Bronchial epithelial cell (primary cell): ENCODE measurements around the gene ANGPT4. TPM values are rescaled to one million over a fixed set of nuclear protein-coding genes. Genes with fewer than 3 reads are reported as not detected.

ENCODE experiments used
- DNase-seq: peaks from one replicate; pipeline ENCODE4 v3.0.0-alpha.2; 2010; ENCODE audit warnings: low read depth
- FAIRE-seq: peaks from 2 replicates; lab custom pipeline; 2011; peaks lifted over from hg19 to GRCh38; lab: Jason Lieb, UNC
- H3K27me3 ChIP-seq: 2 replicates; pipeline ENCODE4 v1.5.1; 2011; ENCODE audit warnings: low read length; ENCODE audit not compliant: control insufficient read depth, insufficient read depth
- H3K36me3 ChIP-seq: 2 replicates; pipeline ENCODE4 v1.5.1; 2011; ENCODE audit warnings: low read length; ENCODE audit not compliant: control insufficient read depth, insufficient read depth
- H3K4me3 ChIP-seq: 2 replicates; pipeline ENCODE4 v1.5.1; 2011; ENCODE audit warnings: mild to moderate bottlenecking, low read depth, low read length, control low read depth
- total RNA-seq: library from RNA; depleted of rRNA; stranded (reverse); fragments of >200 nt; gene quantifications from 2 replicates; pipeline ENCODE4 v1.2.1, GENCODE V29; 2014
- TF ChIP-seq, protein P1 (sequence below): IDR thresholded peaks from 2 replicates; pipeline ENCODE4 v1.5.1; 2011; ENCODE audit warnings: mild to moderate bottlenecking, moderate library complexity, low read length, control low read depth, inconsistent platforms; ENCODE audit not compliant: insufficient read depth, severe bottlenecking

ANGPT4 gene
- total RNA-seq, 1 donor from 2014 or later = not detected

DNA sequence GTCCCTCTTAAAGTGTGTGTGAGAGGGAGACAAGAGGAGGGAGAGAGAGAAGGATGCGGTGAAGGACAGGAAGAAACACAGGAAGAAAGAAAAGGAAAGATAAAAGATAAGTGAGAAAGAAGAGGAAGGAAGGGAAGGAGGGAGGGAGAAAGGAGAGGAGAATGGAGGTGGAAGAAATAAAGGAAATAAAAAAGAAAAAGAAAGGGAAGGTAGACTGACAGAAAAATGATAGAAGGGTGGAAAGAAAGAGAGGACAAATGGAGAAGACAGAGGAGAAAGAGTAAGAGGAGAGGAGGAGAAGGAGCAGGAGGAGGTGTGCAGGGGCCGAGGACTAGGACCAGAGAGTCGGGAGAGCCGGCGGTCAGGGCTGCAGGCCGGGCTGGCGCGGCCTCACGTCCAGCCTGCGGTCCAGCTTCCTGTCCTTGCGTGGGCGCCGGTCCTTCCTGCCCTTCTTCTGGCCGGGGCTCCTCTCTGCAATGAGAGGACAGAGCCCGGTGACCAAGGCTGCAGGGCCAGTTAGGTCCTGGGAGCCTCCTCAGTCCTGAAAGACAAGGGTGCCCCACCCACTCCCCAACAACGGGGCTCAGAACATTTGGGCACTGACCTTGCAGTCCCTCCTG is 44.0 kb upstream of the ANGPT4 start:
- TF ChIP-seq, protein P1, sequence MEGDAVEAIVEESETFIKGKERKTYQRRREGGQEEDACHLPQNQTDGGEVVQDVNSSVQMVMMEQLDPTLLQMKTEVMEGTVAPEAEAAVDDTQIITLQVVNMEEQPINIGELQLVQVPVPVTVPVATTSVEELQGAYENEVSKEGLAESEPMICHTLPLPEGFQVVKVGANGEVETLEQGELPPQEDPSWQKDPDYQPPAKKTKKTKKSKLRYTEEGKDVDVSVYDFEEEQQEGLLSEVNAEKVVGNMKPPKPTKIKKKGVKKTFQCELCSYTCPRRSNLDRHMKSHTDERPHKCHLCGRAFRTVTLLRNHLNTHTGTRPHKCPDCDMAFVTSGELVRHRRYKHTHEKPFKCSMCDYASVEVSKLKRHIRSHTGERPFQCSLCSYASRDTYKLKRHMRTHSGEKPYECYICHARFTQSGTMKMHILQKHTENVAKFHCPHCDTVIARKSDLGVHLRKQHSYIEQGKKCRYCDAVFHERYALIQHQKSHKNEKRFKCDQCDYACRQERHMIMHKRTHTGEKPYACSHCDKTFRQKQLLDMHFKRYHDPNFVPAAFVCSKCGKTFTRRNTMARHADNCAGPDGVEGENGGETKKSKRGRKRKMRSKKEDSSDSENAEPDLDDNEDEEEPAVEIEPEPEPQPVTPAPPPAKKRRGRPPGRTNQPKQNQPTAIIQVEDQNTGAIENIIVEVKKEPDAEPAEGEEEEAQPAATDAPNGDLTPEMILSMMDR = no peak
- Histone ChIP-seq H3K27me3 (peaks cover 3% of the 10 kb centered on the region), H3K4me3 (no peak overlapping the region), H3K36me3 (no peaks in the 10 kb centered on the region)
- FAIRE-seq (no peak), DNase-seq (no peak)

DNA sequence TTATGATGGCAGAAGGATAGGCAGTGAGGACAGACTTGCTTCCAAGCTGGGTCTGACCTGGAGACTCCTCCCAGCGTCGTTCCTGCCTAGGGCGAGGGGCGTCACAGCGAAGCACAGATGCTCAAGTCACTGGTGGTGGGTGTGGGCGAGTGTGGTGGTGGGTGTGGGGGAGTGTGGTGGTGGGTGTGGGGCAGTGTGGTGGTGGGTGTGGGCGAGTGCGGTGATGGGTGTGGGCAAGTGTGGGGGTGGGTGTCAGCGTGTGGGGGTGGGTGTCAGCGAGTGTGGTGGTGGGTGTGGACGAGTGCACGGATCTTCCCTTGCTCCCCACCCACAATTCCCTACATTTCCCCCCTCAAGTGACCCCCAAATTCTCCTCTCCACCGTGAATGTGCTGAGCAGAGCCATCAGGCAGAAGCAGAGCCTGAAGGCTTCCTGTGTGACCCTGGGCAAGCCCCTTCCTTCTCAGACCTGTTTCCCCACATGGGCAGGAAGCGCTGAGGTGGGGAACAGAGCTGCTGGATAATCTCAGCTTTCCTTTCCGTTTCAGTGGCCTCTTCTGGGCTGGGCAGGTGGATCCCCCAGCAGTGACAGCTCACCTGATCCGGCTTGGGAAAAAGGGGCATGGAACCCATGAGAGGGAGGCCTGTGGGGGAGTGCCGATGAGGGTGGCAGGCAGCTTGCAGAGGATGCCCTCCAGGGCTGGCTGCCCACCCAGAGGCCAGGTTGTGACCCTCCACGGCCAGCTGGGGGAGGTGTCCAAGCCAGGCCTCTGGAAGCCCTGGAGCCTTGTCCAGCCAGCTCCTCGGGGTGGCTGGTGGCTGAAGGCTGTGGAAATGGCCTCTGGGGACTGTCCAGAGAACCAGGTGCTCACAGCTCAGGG is 43.0 kb upstream of the ANGPT4 start:
- H3K36me3 ChIP-seq = no peaks in the 10 kb centered on the region
- no peak for DNase-seq
- no peak overlapping the region for H3K4me3 ChIP-seq
- H3K27me3 ChIP-seq = peaks cover 3% of the 10 kb centered on the region
- TF ChIP-seq, protein P1 = no peak
- FAIRE-seq = no peak

DNA sequence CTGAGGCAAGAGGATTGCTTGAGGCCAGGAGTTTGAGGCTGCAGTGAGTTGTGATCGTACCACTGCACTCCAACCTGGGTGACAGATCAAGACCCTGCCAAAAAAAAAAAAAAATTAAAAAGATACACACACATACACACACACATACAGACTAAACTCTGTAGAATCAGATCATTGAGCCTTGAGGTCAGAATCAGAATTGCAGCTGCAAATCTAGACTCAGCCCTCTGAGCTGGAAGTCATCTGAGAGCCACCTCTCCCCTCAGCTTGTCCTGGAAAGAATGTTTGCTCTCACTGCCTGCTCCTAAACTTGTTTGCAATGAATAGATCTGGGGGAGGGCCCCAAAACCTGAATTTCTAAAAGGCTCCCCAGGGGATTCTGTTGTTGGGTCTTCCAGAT is 41.4 kb upstream of the ANGPT4 start:
- FAIRE-seq (peak; percentile 28), DNase-seq (no peak)
- TF ChIP-seq, protein P1 = no peak
- Histone ChIP-seq H3K4me3 (no peak overlapping the region), H3K27me3 (peaks cover 3% of the 10 kb centered on the region), H3K36me3 (no peaks in the 10 kb centered on the region)

DNA sequence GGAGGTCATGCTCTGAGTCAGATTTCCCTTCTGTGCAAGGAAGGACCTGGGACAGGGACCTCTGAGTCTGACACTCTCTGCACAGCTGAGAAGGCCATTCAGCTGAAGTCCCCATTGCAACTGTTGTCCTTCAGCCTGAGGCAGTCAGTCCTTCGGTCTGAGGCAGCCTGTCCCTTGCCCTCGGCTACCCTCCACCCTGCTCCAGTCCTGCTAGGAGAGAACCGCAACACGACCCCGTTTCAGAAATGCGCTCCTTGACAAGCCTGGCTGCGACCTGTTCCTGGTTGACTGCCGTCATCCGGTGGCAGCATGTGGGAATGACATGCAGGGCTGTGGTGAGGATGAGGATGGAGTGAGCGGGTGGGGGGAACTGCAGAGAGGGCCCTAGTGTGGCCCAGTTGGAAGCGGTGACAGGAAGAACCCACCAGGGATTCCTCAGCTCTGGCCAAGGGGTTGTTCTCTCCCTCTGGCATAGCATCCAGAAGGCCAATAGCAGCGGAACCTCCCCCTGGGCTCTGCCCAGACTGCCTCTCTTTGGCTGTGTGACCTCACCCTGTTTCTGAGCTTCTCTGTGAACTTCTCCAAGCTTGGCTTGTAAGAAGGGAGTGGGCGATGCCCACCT is 40.3 kb upstream of the ANGPT4 start:
- TF ChIP-seq, protein P1 = peak; percentile 97
- H3K36me3 ChIP-seq = no peaks in the 10 kb centered on the region
- no peak overlapping the region for H3K4me3 ChIP-seq
- H3K27me3 ChIP-seq = peaks cover 3% of the 10 kb centered on the region
- DNase-seq (peak; percentile 34), FAIRE-seq (peak; percentile 93)

DNA sequence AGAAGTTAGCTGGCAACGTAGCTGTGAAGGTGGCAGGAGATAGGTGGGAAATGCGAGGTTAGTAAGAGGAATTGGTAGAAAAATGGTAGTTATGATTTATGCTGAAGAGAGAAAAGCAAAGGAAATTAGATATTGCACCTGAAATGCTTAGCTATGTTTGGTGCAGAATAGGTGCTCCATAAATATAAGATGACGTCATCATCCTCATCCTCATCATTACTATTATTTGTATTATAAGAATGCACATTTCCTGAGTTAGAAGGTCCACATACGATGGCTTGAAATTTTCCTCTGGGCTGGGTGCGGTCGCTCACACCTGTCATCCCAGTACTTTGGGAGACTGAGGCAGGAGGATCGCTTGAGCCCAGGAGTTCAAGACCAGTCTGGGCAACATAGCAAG is 39.5 kb upstream of the ANGPT4 start:
- DNase-seq (no peak), FAIRE-seq (no peak)
- TF ChIP-seq, protein P1 = no peak
- Histone ChIP-seq H3K4me3 (no peak overlapping the region), H3K36me3 (no peaks in the 10 kb centered on the region), H3K27me3 (peaks cover 3% of the 10 kb centered on the region)
